HCT116 (cell line): ENCODE results near the gene HOPX. TPM values are rescaled to one million over a fixed set of nuclear protein-coding genes. Genes with fewer than 3 reads are reported as not detected.

Source experiments
- ATAC-seq: fragments of 200-7000 bp; cut with Tn5 transposase; 2 replicates; pipeline ENCODE4 v1.9.1; 2020; ENCODE audit warnings: mild to moderate bottlenecking, moderate library complexity
- BruUV-seq: library from RNA; stranded (reverse); fragments of 400-500 nt; replicated peaks from 2 replicates; lab custom pipeline; 2021; lab: Mats Ljungman, UMichigan
- CTCF ChIA-PET: fragments of 300-600 bp; sonication (Branson Sonifier 250); formaldehyde crosslinking; loops from one replicate; lab custom pipeline; 2021; ENCODE audit warnings: antibody characterized with exemption; lab: Charles Lee
- POLR2A ChIA-PET: fragments of 300-600, 350-600 bp; sonication (Branson Sonifier 250); formaldehyde crosslinking; loops from one replicate; lab custom pipeline; 2021; ENCODE audit warnings: antibody characterized with exemption; lab: Charles Lee
- RAD21 ChIA-PET, 2 experiments: fragments of 300-600 bp; sonication (Branson Sonifier 250); formaldehyde crosslinking; loops; one replicate each; lab custom pipeline; 2023; ENCODE audit warnings: low total read pairs in 2 of 2; ENCODE audit not compliant: uncharacterized antibody in 2 of 2, unreplicated experiment in 2 of 2, low non-redundant PET in 1 of 2; lab: Charles Lee
- DNase-seq: peaks from one replicate; pipeline ENCODE4 v3.0.0-alpha.2; 2010; ENCODE audit warnings: low read depth, low spot score
- H2AFZ ChIP-seq: fragments of 200-600 bp; shearing (Covaris generic), sonication (generic); 2 replicates; pipeline ENCODE4 v1.6.1; 2017; ENCODE audit warnings: low read depth, mixed run types, mixed read lengths, antibody characterized with exemption, low read length; ENCODE audit not compliant: poor library complexity, severe bottlenecking
- H3K27ac ChIP-seq: 2 replicates; pipeline ENCODE4 v1.5.1; 2012; ENCODE audit warnings: low read depth, low read length
- H3K27me3 ChIP-seq: fragments of 200-600 bp; sonication (generic); 2 replicates; pipeline ENCODE4 v1.6.1; 2016; ENCODE audit warnings: mixed run types, low read length, mixed read lengths; ENCODE audit not compliant: insufficient read depth
- H3K36me3 ChIP-seq, 2 experiments: fragments of 200-500 bp in 1 of 2; fragments of 200-600 bp in 1 of 2; sonication (Bioruptor generic) in 1 of 2; sonication (generic) in 1 of 2; 2 replicates each; pipeline versions ENCODE4 v1.5.1 to v1.6.1; 2014 to 2016; ENCODE audit warnings: low read length in 2 of 2, inconsistent platforms in 1 of 2, mixed read lengths in 1 of 2, mixed run types in 1 of 2; ENCODE audit not compliant: insufficient read depth in 2 of 2, control insufficient read depth in 1 of 2
- H3K4me1 ChIP-seq, 2 experiments: fragments of 200-600 bp in 1 of 2; sonication (generic) in 1 of 2; 2 replicates each; pipeline versions ENCODE4 v1.5.1 to v1.6.1; 2012 to 2017; ENCODE audit warnings: low read length in 2 of 2, inconsistent platforms in 1 of 2, mild to moderate bottlenecking in 1 of 2, mixed read lengths in 1 of 2, mixed run types in 1 of 2, moderate library complexity in 1 of 2; ENCODE audit not compliant: insufficient read depth in 2 of 2, control insufficient read depth in 1 of 2
- H3K4me2 ChIP-seq: fragments of 200-600 bp; sonication (generic); 2 replicates; pipeline ENCODE4 v1.6.1; 2017; ENCODE audit warnings: mixed run types, low read length, mixed read lengths
- H3K4me3 ChIP-seq, 2 experiments: fragments of 200-600 bp in 1 of 2; sonication (generic) in 1 of 2; replicated peaks in 1 of 2; 2 replicates each; pipeline ENCODE4 v1.5.1; 2011 to 2016; ENCODE audit warnings: low read length in 2 of 2, control low read depth in 1 of 2, low read depth in 1 of 2, mild to moderate bottlenecking in 1 of 2, mixed read lengths in 1 of 2, mixed run types in 1 of 2
- H3K79me2 ChIP-seq: fragments of 200-600 bp; sonication (generic); 2 replicates; pipeline ENCODE4 v1.6.1; 2017; ENCODE audit warnings: mild to moderate bottlenecking, mixed run types, low read length, moderate library complexity, mixed read lengths; ENCODE audit not compliant: insufficient read depth
- H3K9ac ChIP-seq: fragments of 200-600 bp; sonication (generic); 2 replicates; pipeline ENCODE4 v1.6.1; 2016; ENCODE audit warnings: low read length, mixed read lengths
- H3K9me2 ChIP-seq: fragments of 200-600 bp; sonication (generic), shearing (Covaris generic); 2 replicates; pipeline ENCODE4 v1.6.1; 2017; ENCODE audit warnings: mixed run types, mild to moderate bottlenecking, moderate library complexity; ENCODE audit not compliant: insufficient read depth
- H3K9me3 ChIP-seq, 2 experiments: fragments of 200-500 bp in 1 of 2; fragments of 200-600 bp in 1 of 2; sonication (Bioruptor generic) in 1 of 2; sonication (generic) in 1 of 2; 2 replicates each; pipeline ENCODE4 v1.6.1; 2014 to 2017; ENCODE audit warnings: low read length in 2 of 2, mixed read lengths in 2 of 2, inconsistent platforms in 1 of 2, low read depth in 1 of 2, mild to moderate bottlenecking in 1 of 2, mixed run types in 1 of 2, moderate library complexity in 1 of 2; ENCODE audit not compliant: control insufficient read depth in 1 of 2, insufficient read depth in 1 of 2
- H4K20me1 ChIP-seq: fragments of 200-600 bp; sonication (generic), shearing (Covaris generic); 2 replicates; pipeline ENCODE4 v1.6.1; 2017; ENCODE audit warnings: mixed run types, mild to moderate bottlenecking, moderate library complexity; ENCODE audit not compliant: insufficient read depth
- ATF3 ChIP-seq: IDR thresholded peaks from 2 replicates; pipeline ENCODE4 v1.6.1; 2012
- CBX3 ChIP-seq: IDR thresholded peaks from 2 replicates; pipeline ENCODE4 v1.6.1; 2012; ENCODE audit warnings: low read depth
- CEBPB ChIP-seq: IDR thresholded peaks from 2 replicates; pipeline ENCODE4 v1.6.1; 2012; ENCODE audit warnings: low read depth
- EGR1 ChIP-seq: IDR thresholded peaks from 2 replicates; pipeline ENCODE4 v1.6.1; 2012; ENCODE audit warnings: low read depth
- ELF1 ChIP-seq: IDR thresholded peaks from 2 replicates; pipeline ENCODE4 v1.6.1; 2012; ENCODE audit warnings: low read depth, borderline replicate concordance
- EZH2 ChIP-seq: fragments of 200-600 bp; sonication (generic); IDR thresholded peaks from 2 replicates; pipeline ENCODE4 v1.6.1; 2017; ENCODE audit warnings: antibody characterized with exemption, mixed run types
- EZH2phosphoT487 ChIP-seq: fragments of 200-600 bp; IDR thresholded peaks from 2 replicates; pipeline ENCODE4 v1.6.1; 2018; ENCODE audit warnings: antibody characterized with exemption, borderline replicate concordance
- JUND ChIP-seq: IDR thresholded peaks from 2 replicates; pipeline ENCODE4 v1.6.1; 2012
- MAX ChIP-seq: IDR thresholded peaks from 2 replicates; pipeline ENCODE4 v1.6.1; 2012
- POLR2A ChIP-seq: IDR thresholded peaks from 2 replicates; pipeline ENCODE4 v1.7.0; 2011; ENCODE audit warnings: borderline replicate concordance; ENCODE audit not compliant: insufficient read depth, insufficient read length; ENCODE audit errors: extremely low read depth
- POLR2AphosphoS5 ChIP-seq: IDR thresholded peaks from 2 replicates; pipeline ENCODE4 v1.6.1; 2011; ENCODE audit warnings: mild to moderate bottlenecking, low read depth, low read length, moderate library complexity
- RAD21 ChIP-seq: IDR thresholded peaks from 2 replicates; pipeline ENCODE4 v1.6.1; 2012; ENCODE audit warnings: low read depth, mild to moderate bottlenecking
- REST ChIP-seq: IDR thresholded peaks from 2 replicates; pipeline ENCODE4 v1.6.1; 2012; ENCODE audit warnings: low read depth
- SIN3A ChIP-seq: IDR thresholded peaks from 2 replicates; pipeline ENCODE4 v1.6.1; 2012; ENCODE audit warnings: low read depth
- SP1 ChIP-seq: IDR thresholded peaks from 2 replicates; pipeline ENCODE4 v1.6.1; 2012; ENCODE audit warnings: low read depth
- SRF ChIP-seq: IDR thresholded peaks from 2 replicates; pipeline ENCODE4 v1.6.1; 2012; ENCODE audit warnings: low read depth
- YY1 ChIP-seq: IDR thresholded peaks from 2 replicates; pipeline ENCODE4 v1.6.1; 2011; ENCODE audit warnings: low read length, low read depth, moderate library complexity, mild to moderate bottlenecking; ENCODE audit not compliant: insufficient replicate concordance; ENCODE audit errors: extremely low read depth
- ZBTB33 ChIP-seq: IDR thresholded peaks from 2 replicates; pipeline ENCODE4 v1.6.1; 2011; ENCODE audit warnings: mild to moderate bottlenecking, low read length, moderate library complexity; ENCODE audit not compliant: insufficient replicate concordance; ENCODE audit errors: extremely low read depth
- ZFX ChIP-seq: fragments of 450-650 bp; IDR thresholded peaks from 2 replicates; pipeline ENCODE4 v1.6.1; 2017
- intact Hi-C: fragments of 100-400 bp; cut with micrococcal nuclease; formaldehyde crosslinking; loops from 2 replicates; pipeline ENCODE4 v1.10.0; 2022
- total RNA-seq: library from RNA; stranded (reverse); gene quantifications from one replicate; pipeline ENCODE4 v1.2.1, GENCODE V29; 2021; ENCODE audit not compliant: unreplicated experiment

Gene HOPX
- total RNA-seq, 1 experiment from 2014 or later: 0.42 TPM

- Histone ChIP-seq H3K9me3 (no peaks in the 10 kb centered on the region), H3K27ac (no peak overlapping the region), H3K4me2 (no peak overlapping the region), H3K4me3 (no peak overlapping the region)
- ChIA-PET POLR2A (no interaction called here), CTCF (no interaction called here)
- TF ChIP-seq POLR2AphosphoS5 (no peak), ZFX (no peak), CEBPB (no peak), ELF1 (no peak), RAD21 (no peak), ZBTB33 (no peak), SP1 (no peak), ATF3 (no peak), EZH2 (no peak), SRF (no peak), REST (no peak), SIN3A (no peak), EGR1 (no peak), CBX3 (no peak), POLR2A (no peak), YY1 (no peak), JUND (no peak), MAX (no peak), EZH2phosphoT487 (no peak)
- TF ChIP-seq, all 23 proteins: peak for 0
- Histone ChIP-seq H3K27me3 (no peaks in the 10 kb centered on the region), H3K79me2 (no peaks in the 10 kb centered on the region), H3K36me3 (no peaks in the 10 kb centered on the region), H2AFZ (no peak overlapping the region), H4K20me1 (no peaks in the 10 kb centered on the region), H3K9me2 (no peaks in the 10 kb centered on the region), H3K4me1 (no peaks in the 10 kb centered on the region), H3K9ac (no peak overlapping the region)
- RAD21 ChIA-PET: no interaction called here
- no TSS peak for BruUV-seq
- ATAC-seq (no peak), DNase-seq (no peak)
- intact Hi-C loops: no loop called here
Measured at GRCh38 chr4:56671373-56671772, 9.7 kb downstream of the HOPX start.
